HG03378 (cell line): ENCODE data around the gene IGFBP4.

Source experiments
- ATAC-seq: cut with Tn5 transposase; IDR thresholded peaks from one replicate; pipeline ENCODE4 v1.9.1; 2021; ENCODE audit warnings: mild to moderate bottlenecking, moderate library complexity; ENCODE audit not compliant: unreplicated experiment

Gene IGFBP4

GRCh38 chr17:40470932-40471828, 27.9 kb downstream of the IGFBP4 start:
- no peak for ATAC-seq

GRCh38 chr17:40471846-40472732, 28.8 kb downstream of the IGFBP4 start:
- no peak for ATAC-seq

GRCh38 chr17:40472733-40473452, 29.6 kb downstream of the IGFBP4 start:
- ATAC-seq: no peak

GRCh38 chr17:40473573-40474365, 30.5 kb downstream of the IGFBP4 start:
- no peak for ATAC-seq

GRCh38 chr17:40474419-40475002, 31.3 kb downstream of the IGFBP4 start:
- ATAC-seq: no peak

- no peak for ATAC-seq
These were observed 32.1 kb downstream of the IGFBP4 start for GRCh38 chr17:40475234-40475908.

GRCh38 chr17:40477796-40478195, 34.5 kb downstream of the IGFBP4 start:
- ATAC-seq: no peak

- no peak for ATAC-seq
These were observed 35.2 kb downstream of the IGFBP4 start for GRCh38 chr17:40478486-40478885.

- no peak for ATAC-seq
These were observed 36.7 kb downstream of the IGFBP4 start for GRCh38 chr17:40479754-40480480.

- no peak for ATAC-seq
These were observed 37.3 kb downstream of the IGFBP4 start for GRCh38 chr17:40480501-40481003.

- no peak for ATAC-seq
These were observed 37.9 kb downstream of the IGFBP4 start for GRCh38 chr17:40481106-40481505.

- no peak for ATAC-seq
These were observed 39.5 kb downstream of the IGFBP4 start for GRCh38 chr17:40482722-40483121.

GRCh38 chr17:40483679-40484078, 40.4 kb downstream of the IGFBP4 start:
- no peak for ATAC-seq

- ATAC-seq: no peak
These were observed 41.2 kb downstream of the IGFBP4 start for GRCh38 chr17:40484285-40484972.

GRCh38 chr17:40484973-40485530, 41.8 kb downstream of the IGFBP4 start:
- ATAC-seq: no peak

- ATAC-seq: no peak
These were observed 42.7 kb downstream of the IGFBP4 start for GRCh38 chr17:40485851-40486521.
